Fibroblast of lung (primary cell): ENCODE data around the gene TNK1. TPM values are rescaled to one million over a fixed set of nuclear protein-coding genes. Genes with fewer than 3 reads are reported as not detected.

ENCODE experiments used
- DNase-seq, 2 donors: peaks; one replicate each; pipeline versions ENCODE4 v3.0.0 to v3.0.0-alpha.2; 2010; ENCODE audit warnings: low read depth in 2 of 2
- H2AFZ ChIP-seq: 2 replicates; pipeline ENCODE4 v1.5.1; 2012; ENCODE audit warnings: low read length, control low read depth, inconsistent platforms
- H3K27ac ChIP-seq: 2 replicates; pipeline ENCODE4 v1.5.1; 2011; ENCODE audit warnings: low read length, control low read depth; ENCODE audit not compliant: insufficient read depth
- H3K27me3 ChIP-seq: 2 replicates; pipeline ENCODE4 v1.5.1; 2011; ENCODE audit warnings: mild to moderate bottlenecking, low read length; ENCODE audit not compliant: control insufficient read depth, insufficient read depth
- H3K36me3 ChIP-seq: 2 replicates; pipeline ENCODE4 v1.5.1; 2011; ENCODE audit warnings: low read length; ENCODE audit not compliant: control insufficient read depth, insufficient read depth
- H3K4me1 ChIP-seq: 2 replicates; pipeline ENCODE4 v1.5.1; 2011; ENCODE audit warnings: low read length; ENCODE audit not compliant: control insufficient read depth, insufficient read depth; ENCODE audit errors: extremely low read depth
- H3K4me2 ChIP-seq: 2 replicates; pipeline ENCODE4 v1.5.1; 2011; ENCODE audit warnings: low read length, control low read depth; ENCODE audit not compliant: insufficient read depth; ENCODE audit errors: extremely low read depth
- H3K4me3 ChIP-seq, 4 experiments: fragments of 200-600 bp in 1 of 4; sonication (generic) in 1 of 4; replicated peaks in 1 of 4; 2 replicates each; pipeline ENCODE4 v1.5.1; 2011 to 2016; ENCODE audit warnings: low read length in 4 of 4, low read depth in 3 of 4, mild to moderate bottlenecking in 3 of 4, control low read depth in 2 of 4, inconsistent platforms in 1 of 4, mixed read lengths in 1 of 4; ENCODE audit not compliant: insufficient read depth in 1 of 4; ENCODE audit errors: control extremely low read depth in 1 of 4
- H3K79me2 ChIP-seq: 2 replicates; pipeline ENCODE4 v1.5.1; 2012; ENCODE audit warnings: mild to moderate bottlenecking, low read length, inconsistent platforms; ENCODE audit not compliant: control insufficient read depth, insufficient read depth
- H3K9ac ChIP-seq: 2 replicates; pipeline ENCODE4 v1.5.1; 2011; ENCODE audit warnings: mild to moderate bottlenecking, low read length, control low read depth; ENCODE audit not compliant: insufficient read depth
- H3K9me3 ChIP-seq: 2 replicates; pipeline ENCODE4 v1.5.1; 2012; ENCODE audit warnings: low read depth, low read length; ENCODE audit not compliant: control insufficient read depth, insufficient read depth
- H4K20me1 ChIP-seq: 2 replicates; pipeline ENCODE4 v1.5.1; 2011; ENCODE audit warnings: low read length; ENCODE audit not compliant: control insufficient read depth, insufficient read depth; ENCODE audit errors: extremely low read depth
- EZH2 ChIP-seq: IDR thresholded peaks from 2 replicates; pipeline ENCODE4 v1.5.1; 2012; ENCODE audit warnings: low read length, control low read depth, mild to moderate bottlenecking; ENCODE audit errors: missing control alignments
- polyA plus RNA-seq, 2 donors: library from polyadenylated mRNA; depleted of rRNA in 1 of 2; stranded (reverse) in 1 of 2; unstranded in 1 of 2; fragments of >200 nt; gene quantifications; 2 replicates each; pipeline ENCODE4 v1.2.1, GENCODE V29; 2011 to 2012; ENCODE audit warnings: missing spikeins in 1 of 2
- total RNA-seq: library from RNA; depleted of rRNA; stranded (reverse); fragments of >200 nt; gene quantifications from 2 replicates; pipeline ENCODE4 v1.2.1, GENCODE V29; 2014
- TF ChIP-seq, protein P1 (sequence below), 2 donors: IDR thresholded peaks in 1 of 2; conservative IDR thresholded peaks in 1 of 2; 1 replicate in 1 of 2; 2 replicates in 1 of 2; pipeline ENCODE4 v1.5.1; 2011 to 2012; ENCODE audit warnings: low read length in 2 of 2, control low read depth in 1 of 2, inconsistent platforms in 1 of 2, low read depth in 1 of 2, mild to moderate bottlenecking in 1 of 2

TNK1 gene
- total and polyA plus RNA-seq, 2 donors (not counting 1 experiment from before 2014, with no cell fraction given): 0.15 to 0.66 TPM

- no peak for TF ChIP-seq EZH2
- TF ChIP-seq, protein P1, sequence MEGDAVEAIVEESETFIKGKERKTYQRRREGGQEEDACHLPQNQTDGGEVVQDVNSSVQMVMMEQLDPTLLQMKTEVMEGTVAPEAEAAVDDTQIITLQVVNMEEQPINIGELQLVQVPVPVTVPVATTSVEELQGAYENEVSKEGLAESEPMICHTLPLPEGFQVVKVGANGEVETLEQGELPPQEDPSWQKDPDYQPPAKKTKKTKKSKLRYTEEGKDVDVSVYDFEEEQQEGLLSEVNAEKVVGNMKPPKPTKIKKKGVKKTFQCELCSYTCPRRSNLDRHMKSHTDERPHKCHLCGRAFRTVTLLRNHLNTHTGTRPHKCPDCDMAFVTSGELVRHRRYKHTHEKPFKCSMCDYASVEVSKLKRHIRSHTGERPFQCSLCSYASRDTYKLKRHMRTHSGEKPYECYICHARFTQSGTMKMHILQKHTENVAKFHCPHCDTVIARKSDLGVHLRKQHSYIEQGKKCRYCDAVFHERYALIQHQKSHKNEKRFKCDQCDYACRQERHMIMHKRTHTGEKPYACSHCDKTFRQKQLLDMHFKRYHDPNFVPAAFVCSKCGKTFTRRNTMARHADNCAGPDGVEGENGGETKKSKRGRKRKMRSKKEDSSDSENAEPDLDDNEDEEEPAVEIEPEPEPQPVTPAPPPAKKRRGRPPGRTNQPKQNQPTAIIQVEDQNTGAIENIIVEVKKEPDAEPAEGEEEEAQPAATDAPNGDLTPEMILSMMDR (conservative IDR thresholded peaks at IDR 0.05 in 1 of 2, IDR thresholded peaks at IDR 0.05 in 1 of 2; ENCODE audit: low read depth in 1 of 2, low read length in 2 of 2): no peak
- H3K4me1 ChIP-seq: peaks cover 28% of the 10 kb centered on the region
- no peaks in the 10 kb centered on the region for H3K9me3 ChIP-seq
- DNase-seq: no peak
- peak overlapping the region; percentile 98 for H3K4me2 ChIP-seq
- H3K79me2 ChIP-seq: peaks cover 19% of the 10 kb centered on the region
- peak overlapping the region; percentile 77 to 97 (median 90) for H3K4me3 ChIP-seq
- H3K27ac ChIP-seq: no peak overlapping the region
- H2AFZ ChIP-seq: no peak overlapping the region
- H4K20me1 ChIP-seq: no peaks in the 10 kb centered on the region
- no peak overlapping the region for H3K9ac ChIP-seq
- H3K36me3 ChIP-seq: no peaks in the 10 kb centered on the region
- no peaks in the 10 kb centered on the region for H3K27me3 ChIP-seq
These were observed 27.8 kb upstream of the TNK1 start for GRCh38 chr17:7352910-7353635.

- H3K9ac ChIP-seq: no peak overlapping the region
- H2AFZ ChIP-seq: no peak overlapping the region
- no peaks in the 10 kb centered on the region for H4K20me1 ChIP-seq
- peak overlapping the region; percentile 32 for H3K4me2 ChIP-seq
- peak overlapping the region in 1 of 4 experiments; percentile 97 for H3K4me3 ChIP-seq
- H3K4me1 ChIP-seq: peaks cover 20% of the 10 kb centered on the region
- H3K79me2 ChIP-seq: peaks cover 19% of the 10 kb centered on the region
- H3K9me3 ChIP-seq: no peaks in the 10 kb centered on the region
- H3K36me3 ChIP-seq: no peaks in the 10 kb centered on the region
- DNase-seq: peak; percentile 33 to 70
- TF ChIP-seq, protein P1 (conservative IDR thresholded peaks at IDR 0.05 in 1 of 2, IDR thresholded peaks at IDR 0.05 in 1 of 2; ENCODE audit: low read depth in 1 of 2, low read length in 2 of 2): no peak
- no peak for TF ChIP-seq EZH2
- H3K27ac ChIP-seq: no peak overlapping the region
- no peaks in the 10 kb centered on the region for H3K27me3 ChIP-seq
These were observed 26.5 kb upstream of the TNK1 start for GRCh38 chr17:7354262-7354843.

DNA sequence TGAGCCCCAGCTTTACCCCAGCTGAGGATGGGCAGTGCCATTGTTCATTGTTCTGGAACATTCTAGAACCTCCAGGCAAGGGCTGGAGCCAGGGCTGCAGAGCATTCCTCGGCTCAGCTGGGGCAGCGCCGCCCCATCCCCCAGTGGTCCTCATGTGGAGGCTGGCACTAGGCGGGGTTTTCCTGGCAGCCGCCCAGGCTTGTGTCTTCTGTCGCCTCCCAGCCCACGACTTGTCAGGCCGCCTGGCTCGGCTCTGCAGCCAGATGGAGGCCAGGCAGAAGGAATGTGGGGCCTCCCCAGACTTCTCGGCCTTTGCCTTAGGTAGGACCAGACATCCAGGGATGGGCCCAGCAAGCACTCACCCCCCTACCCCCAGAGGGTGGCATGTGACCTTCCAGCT, 25.8 kb upstream of the TNK1 start, which contains the start of gene TMEM95:
TSS of gene TMEM95 (plus strand) at position 104 of the 400 bp plus-strand sequence. CDS start at position 153, 49 bp downstream.
- H3K4me3 ChIP-seq: peak within 1 kb of the TSS in 1 of 4 experiments; percentile 97
- no peaks in the 10 kb centered on the region for H3K27me3 ChIP-seq
- peaks cover 19% of the 10 kb centered on the region for H3K79me2 ChIP-seq
- H2AFZ ChIP-seq: no peak within 1 kb of the TSS
- H3K36me3 ChIP-seq: no peaks in the 10 kb centered on the region
- H3K4me2 ChIP-seq: peak within 1 kb of the TSS; percentile 51
- H3K4me1 ChIP-seq: peaks cover 15% of the 10 kb centered on the region
- no peaks in the 10 kb centered on the region for H4K20me1 ChIP-seq
- H3K9me3 ChIP-seq: no peaks in the 10 kb centered on the region
- peak in 1 of 2 donors; percentile 18 for DNase-seq
- H3K27ac ChIP-seq: no peak within 1 kb of the TSS
- no peak within 1 kb of the TSS for H3K9ac ChIP-seq
- TF ChIP-seq EZH2: no peak
- TF ChIP-seq, protein P1 (conservative IDR thresholded peaks at IDR 0.05 in 1 of 2, IDR thresholded peaks at IDR 0.05 in 1 of 2; ENCODE audit: low read depth in 1 of 2, low read length in 2 of 2): no peak
